T-helper 2 cell treated with Interferon-gamma antibody and Interleukin-4, amounts not matched to agents 5 μg/mL and 100 μg/mL, for 36 hours (primary cell): ENCODE measurements around the gene PIP5K1B.

Experiments used
- DNase-seq: peaks from one replicate; pipeline ENCODE4 v3.0.0; 2021; ENCODE audit warnings: low spot score
- H3K27ac Mint-ChIP-seq: one replicate; pipeline ENCODE4 v1.8.0; 2021; ENCODE audit warnings: mild to moderate bottlenecking, mixed read lengths
- H3K27me3 Mint-ChIP-seq: one replicate; pipeline ENCODE4 v1.8.0; 2021; ENCODE audit warnings: low read depth, mixed read lengths
- H3K36me3 Mint-ChIP-seq: one replicate; pipeline ENCODE4 v1.8.0; 2021; ENCODE audit warnings: low read depth, mixed read lengths
- H3K4me1 Mint-ChIP-seq: one replicate; pipeline ENCODE4 v1.8.0; 2021; ENCODE audit warnings: low read depth, mixed read lengths
- H3K4me3 Mint-ChIP-seq: one replicate; pipeline ENCODE4 v1.8.0; 2022; ENCODE audit warnings: mild to moderate bottlenecking, moderate library complexity, mixed read lengths
- H3K9me3 Mint-ChIP-seq: one replicate; pipeline ENCODE4 v1.8.0; 2021; ENCODE audit warnings: mixed read lengths

The PIP5K1B gene

DNA sequence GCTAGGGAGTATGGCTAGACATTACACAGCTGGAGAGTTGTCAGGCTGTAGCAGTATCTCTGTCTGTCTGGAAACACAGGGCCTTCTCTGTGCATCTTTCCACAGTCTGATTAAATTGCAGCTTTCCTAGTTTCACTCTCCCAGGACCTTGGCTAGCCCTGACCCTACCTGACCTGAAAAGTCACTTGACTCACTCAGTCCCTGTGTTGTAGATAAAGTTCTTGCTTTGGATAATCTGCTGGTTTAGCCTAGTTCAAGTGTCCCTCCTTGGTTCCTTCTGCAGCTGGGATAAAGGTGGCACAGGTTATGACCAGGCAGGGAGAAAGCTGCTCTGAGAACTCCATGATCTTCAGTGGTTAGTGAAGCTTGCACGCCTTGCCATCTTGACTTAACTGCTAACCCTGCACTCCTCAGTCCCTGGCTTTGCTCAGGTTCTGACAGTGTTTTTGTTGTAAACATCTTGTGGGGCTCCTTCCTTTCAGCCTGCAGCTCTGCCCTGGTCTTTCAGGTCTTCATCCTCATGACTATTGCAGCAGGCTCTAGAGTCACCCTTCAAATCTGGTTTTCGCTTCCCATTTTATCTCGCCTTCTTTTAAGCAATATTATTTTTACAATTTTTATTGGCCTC, 101.0 kb downstream of the PIP5K1B start:
- no peak overlapping the region for H3K27ac Mint-ChIP-seq
- DNase-seq: no peak
- H3K4me1 Mint-ChIP-seq: peaks cover 2% of the 10 kb centered on the region
- H3K9me3 Mint-ChIP-seq: no peaks in the 10 kb centered on the region
- no peak overlapping the region for H3K4me3 Mint-ChIP-seq
- no peaks in the 10 kb centered on the region for H3K36me3 Mint-ChIP-seq
- H3K27me3 Mint-ChIP-seq: no peaks in the 10 kb centered on the region

DNA sequence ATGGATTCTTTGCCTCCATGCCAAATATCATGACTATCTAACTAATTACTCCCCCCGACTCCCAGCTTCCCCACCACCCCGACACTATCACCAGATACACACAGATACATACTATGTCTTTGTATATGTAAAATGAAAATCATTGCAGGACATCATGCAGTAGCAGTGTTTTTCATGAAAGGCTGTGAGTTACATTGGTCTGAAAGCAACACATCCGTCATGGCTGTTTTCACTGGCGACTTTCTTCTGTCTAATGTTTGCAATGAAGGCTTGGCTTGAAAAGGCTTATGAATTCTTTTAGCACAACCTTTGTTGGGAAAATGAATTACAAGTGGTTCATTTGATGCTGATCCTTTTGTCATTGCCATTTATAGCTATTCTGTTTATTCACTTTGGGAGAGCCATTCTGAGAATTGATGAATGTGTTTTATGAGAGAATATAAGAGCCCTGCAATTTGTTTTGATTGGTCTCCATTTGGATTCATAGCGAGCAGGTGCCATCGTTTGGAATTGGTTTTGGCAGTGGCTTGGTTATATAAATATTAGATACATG, 103.4 kb downstream of the PIP5K1B start:
- Mint-ChIP-seq H3K27me3 (no peaks in the 10 kb centered on the region), H3K4me1 (peaks cover 2% of the 10 kb centered on the region), H3K4me3 (no peak overlapping the region), H3K9me3 (no peaks in the 10 kb centered on the region), H3K36me3 (no peaks in the 10 kb centered on the region), H3K27ac (no peak overlapping the region)
- DNase-seq: no peak

DNA sequence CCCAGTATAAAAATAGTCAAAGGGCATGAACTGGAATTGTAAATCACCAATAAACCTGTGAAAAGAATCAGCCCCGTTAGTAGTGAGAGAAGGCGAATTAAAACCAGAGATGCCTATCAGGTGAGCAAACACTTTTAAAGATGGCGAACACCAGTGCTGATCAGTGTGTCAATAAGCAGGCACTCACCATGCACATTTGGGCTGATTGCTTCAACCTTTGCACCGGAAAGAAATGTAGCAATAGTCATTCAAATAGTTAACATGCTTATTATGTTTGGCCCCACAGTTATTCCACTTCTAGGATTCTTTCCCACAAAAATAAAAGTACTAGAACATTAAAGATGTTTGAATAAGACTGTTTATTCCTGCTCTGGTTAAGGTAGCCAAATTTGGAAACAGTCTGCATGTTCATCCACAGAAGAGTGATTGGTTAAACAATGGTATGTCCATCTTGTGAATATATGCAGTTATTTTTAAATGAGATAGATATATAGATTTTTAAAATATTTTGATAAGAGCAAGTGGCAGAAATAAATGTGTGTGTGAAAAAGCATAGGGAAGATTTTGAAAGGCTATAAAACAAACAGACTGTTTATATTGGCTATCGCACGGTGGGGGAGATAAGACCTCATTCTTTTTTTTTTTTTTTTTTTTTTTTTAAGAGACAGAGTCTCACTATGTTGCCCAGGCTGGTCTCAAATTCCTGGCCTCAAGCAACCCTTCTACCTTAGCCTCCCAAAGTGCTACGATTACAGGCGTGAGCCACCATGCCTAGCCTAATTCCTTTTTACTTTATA, 112.2 kb downstream of the PIP5K1B start:
- no peaks in the 10 kb centered on the region for H3K27me3 Mint-ChIP-seq
- no peak overlapping the region for H3K4me3 Mint-ChIP-seq
- DNase-seq: no peak
- no peaks in the 10 kb centered on the region for H3K36me3 Mint-ChIP-seq
- H3K27ac Mint-ChIP-seq: no peak overlapping the region
- H3K9me3 Mint-ChIP-seq: no peaks in the 10 kb centered on the region
- H3K4me1 Mint-ChIP-seq: no peaks in the 10 kb centered on the region

DNA sequence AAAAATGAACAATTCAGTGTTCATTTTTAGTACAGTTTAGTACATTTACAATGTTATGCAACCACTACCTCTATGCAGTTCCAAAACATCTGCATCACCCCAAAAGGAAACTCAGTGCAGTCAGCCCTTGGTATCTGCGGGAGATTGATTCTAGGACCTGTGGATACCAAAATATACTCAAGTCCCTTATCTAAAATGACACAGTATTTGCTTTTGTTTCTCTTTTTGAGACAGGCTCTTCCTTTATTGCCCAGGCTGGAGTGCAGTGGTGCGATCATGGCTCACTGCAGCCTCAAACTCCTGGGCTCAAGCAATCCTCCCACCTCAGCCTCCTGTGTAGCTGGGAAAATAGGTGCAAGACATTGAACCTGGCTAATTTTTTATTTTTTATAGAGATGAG, 114.0 kb downstream of the PIP5K1B start:
- H3K4me1 Mint-ChIP-seq: no peaks in the 10 kb centered on the region
- H3K27ac Mint-ChIP-seq: no peak overlapping the region
- no peaks in the 10 kb centered on the region for H3K36me3 Mint-ChIP-seq
- DNase-seq: no peak
- H3K27me3 Mint-ChIP-seq: no peaks in the 10 kb centered on the region
- H3K4me3 Mint-ChIP-seq: no peak overlapping the region
- H3K9me3 Mint-ChIP-seq: no peaks in the 10 kb centered on the region

DNA sequence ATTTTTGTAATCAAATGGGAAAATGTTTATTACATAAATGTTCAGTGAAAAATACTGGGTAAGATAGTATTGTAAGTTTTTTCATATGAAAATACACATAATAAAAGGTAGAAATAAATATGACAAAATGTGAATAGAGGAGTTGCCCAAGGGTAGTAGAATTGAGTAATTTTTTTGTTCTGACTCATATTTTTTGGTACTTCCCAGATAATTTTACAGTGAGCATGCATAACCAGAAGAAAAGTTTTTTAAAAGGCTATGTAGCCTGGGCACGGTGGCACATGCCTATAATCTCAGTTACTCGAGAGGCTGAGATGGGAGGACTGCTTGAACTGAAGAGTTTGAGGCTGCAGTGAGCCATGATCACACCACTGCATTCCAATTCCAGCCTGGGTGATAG, 116.9 kb downstream of the PIP5K1B start:
- H3K27me3 Mint-ChIP-seq: no peaks in the 10 kb centered on the region
- no peak for DNase-seq
- H3K4me1 Mint-ChIP-seq: no peaks in the 10 kb centered on the region
- H3K4me3 Mint-ChIP-seq: no peak overlapping the region
- H3K27ac Mint-ChIP-seq: no peak overlapping the region
- H3K36me3 Mint-ChIP-seq: no peaks in the 10 kb centered on the region
- no peaks in the 10 kb centered on the region for H3K9me3 Mint-ChIP-seq

DNA sequence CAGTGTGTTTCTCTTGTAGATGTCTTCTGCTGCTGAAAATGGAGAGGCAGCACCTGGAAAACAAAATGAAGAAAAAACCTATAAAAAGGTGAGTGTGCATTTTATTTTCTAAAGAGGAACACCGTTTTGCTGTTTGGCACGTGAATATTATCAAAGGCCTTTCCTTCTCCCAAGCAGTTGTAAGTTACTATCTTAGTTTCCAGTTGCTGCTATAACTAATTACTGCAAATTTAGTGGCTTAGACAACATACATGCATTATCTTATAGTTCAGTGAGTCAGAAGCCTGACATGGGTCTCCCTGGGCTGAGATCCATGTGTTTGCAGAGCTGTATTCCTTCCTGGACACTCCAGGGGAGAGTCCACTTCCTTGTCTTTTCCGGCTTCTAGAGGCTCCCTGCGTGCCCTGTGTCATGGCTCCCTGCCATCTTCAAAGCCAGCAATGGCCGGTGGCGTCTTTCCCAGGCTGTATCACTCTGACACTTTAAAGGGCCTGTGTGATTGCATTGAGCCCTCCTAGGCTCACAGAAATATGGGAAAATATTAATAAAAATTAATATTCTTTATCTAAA, 117.6 kb downstream of the PIP5K1B start:
- no peaks in the 10 kb centered on the region for H3K36me3 Mint-ChIP-seq
- DNase-seq: no peak
- no peaks in the 10 kb centered on the region for H3K27me3 Mint-ChIP-seq
- no peaks in the 10 kb centered on the region for H3K4me1 Mint-ChIP-seq
- H3K27ac Mint-ChIP-seq: no peak overlapping the region
- no peaks in the 10 kb centered on the region for H3K9me3 Mint-ChIP-seq
- H3K4me3 Mint-ChIP-seq: no peak overlapping the region

DNA sequence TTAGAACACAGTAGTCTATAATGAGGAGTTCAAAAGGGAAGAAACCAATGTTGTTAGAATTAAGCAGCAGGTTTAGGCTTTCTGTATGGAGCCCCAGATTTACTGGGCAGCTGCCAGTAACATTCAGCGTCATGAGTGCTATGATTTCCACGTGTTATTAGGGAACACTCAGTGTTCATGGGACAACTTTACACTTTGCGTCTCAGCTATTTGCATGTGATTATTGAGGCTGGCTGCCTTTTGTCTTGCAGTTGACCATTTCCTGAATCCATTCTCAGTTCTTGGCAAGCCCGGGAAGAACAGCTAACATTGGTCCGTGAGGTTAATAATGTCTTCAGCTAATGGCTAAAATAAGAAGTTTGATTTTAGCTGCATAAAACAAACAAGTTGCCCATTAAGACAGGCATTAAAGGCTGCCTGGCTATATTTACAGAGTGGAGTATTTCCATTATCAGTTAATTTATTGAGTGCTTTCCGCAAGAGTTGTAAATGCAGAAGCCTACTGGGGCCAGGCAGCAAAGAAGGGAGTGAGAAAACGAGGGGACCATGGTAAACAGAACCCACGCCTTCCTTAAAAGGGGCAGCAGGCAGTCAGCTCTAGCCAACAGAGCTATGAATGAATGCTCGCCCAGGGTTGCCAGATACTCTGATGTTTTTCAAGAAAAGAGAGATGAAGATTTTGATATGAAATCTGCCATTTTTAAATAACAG, 120.9 kb downstream of the PIP5K1B start:
- no peak overlapping the region for H3K27ac Mint-ChIP-seq
- H3K27me3 Mint-ChIP-seq: no peaks in the 10 kb centered on the region
- H3K36me3 Mint-ChIP-seq: no peaks in the 10 kb centered on the region
- no peaks in the 10 kb centered on the region for H3K9me3 Mint-ChIP-seq
- no peak overlapping the region for H3K4me3 Mint-ChIP-seq
- DNase-seq: no peak
- no peaks in the 10 kb centered on the region for H3K4me1 Mint-ChIP-seq

DNA sequence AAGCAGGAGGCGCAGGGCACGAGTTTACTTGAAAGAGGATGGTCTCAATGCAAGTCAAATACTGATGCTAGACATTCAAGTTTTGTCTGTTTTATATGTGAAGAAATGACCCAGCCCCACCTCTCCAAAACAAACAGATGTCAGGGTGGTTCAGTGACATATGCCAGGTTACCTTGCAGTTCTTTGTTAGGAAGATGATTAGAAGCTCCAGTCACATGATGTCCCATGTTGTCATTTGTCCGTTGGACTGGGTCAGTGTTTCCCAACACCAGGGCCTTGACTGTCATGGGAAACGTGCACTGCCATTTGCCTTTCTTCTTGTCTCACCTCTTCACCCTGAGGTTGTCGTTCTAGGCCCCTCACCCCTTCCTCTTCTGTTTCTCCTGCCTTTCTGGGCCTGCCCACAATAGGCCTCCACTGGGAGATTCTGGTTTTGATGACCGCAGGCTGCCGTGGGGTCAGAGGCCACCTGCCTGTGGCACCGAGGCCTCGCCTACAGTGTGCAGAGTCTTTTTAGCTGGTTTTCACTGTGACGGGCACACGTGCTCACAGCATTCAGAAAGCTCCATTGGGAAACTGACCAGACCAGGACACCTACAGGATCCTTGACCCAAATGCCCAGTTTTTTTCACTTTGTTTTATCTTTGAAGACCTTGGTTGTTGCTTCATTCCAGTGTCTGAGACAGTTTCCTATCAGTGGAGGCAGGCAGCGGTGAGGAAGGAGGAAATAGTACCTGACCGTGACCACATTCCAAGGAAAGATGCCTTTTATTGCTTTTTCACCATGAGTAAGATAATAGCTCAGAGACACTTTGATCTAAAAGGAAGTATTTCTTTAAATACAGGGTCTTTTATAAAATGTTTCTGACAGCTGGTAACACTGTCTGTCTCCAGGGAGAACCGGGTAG, 123.1 kb downstream of the PIP5K1B start:
- Mint-ChIP-seq H3K4me1 (no peaks in the 10 kb centered on the region), H3K27me3 (no peaks in the 10 kb centered on the region), H3K36me3 (no peaks in the 10 kb centered on the region), H3K27ac (no peak overlapping the region), H3K9me3 (no peaks in the 10 kb centered on the region), H3K4me3 (no peak overlapping the region)
- no peak for DNase-seq

DNA sequence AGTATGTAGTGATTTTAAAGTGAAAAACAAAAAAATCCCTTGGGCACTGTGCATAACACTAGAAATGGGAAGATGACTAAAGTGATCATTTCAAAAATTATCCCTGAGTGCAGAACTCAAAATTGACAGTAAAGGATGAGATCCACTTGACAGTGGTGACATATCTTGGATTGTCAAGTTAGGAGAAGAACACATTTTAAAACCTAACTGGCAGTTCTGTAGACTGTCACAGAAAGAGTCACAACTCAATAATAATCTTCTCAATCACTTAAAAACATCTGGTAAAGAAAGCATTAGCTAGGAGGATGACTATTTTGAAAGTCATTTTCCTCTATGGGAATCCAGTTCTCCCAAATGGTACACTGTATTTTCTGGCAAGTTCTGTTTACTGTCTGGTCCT, 127.1 kb downstream of the PIP5K1B start:
- Mint-ChIP-seq H3K9me3 (no peaks in the 10 kb centered on the region), H3K36me3 (no peaks in the 10 kb centered on the region), H3K27ac (no peak overlapping the region), H3K4me1 (no peaks in the 10 kb centered on the region), H3K4me3 (no peak overlapping the region), H3K27me3 (no peaks in the 10 kb centered on the region)
- DNase-seq: no peak

DNA sequence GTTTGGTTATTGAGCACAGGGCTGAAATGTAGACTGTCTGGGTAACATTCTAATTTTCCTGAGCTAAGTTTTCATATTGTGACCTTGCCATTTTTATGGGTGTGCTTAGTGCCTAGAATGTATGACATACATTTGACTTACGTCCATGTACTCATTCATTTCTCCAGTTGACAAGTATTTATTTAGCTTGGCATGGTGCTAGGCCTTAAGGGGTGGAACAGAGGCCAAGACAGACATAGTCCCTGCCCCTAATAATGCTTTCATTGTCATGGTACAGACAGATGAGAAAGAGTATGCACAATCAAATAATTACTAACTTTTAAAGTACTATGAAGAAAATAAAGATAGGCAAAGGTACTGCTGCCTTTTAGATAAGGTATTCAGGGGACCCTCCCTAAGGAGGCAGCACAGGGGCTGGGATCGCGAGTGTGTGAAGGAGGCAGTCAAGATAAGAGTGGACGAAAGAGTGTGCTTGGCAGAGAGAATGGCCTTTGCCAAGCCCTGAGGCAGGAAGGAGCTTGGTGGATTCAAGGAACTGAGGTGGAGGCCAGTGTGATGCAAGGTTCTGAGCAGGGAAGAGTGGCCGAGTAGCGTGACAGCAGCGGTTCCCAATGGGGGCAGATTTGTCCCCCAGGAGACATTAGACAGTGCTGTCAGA, 128.0 kb downstream of the PIP5K1B start:
- Mint-ChIP-seq H3K36me3 (no peaks in the 10 kb centered on the region), H3K4me3 (no peak overlapping the region), H3K27ac (no peak overlapping the region), H3K4me1 (no peaks in the 10 kb centered on the region), H3K27me3 (no peaks in the 10 kb centered on the region), H3K9me3 (no peaks in the 10 kb centered on the region)
- DNase-seq: no peak

DNA sequence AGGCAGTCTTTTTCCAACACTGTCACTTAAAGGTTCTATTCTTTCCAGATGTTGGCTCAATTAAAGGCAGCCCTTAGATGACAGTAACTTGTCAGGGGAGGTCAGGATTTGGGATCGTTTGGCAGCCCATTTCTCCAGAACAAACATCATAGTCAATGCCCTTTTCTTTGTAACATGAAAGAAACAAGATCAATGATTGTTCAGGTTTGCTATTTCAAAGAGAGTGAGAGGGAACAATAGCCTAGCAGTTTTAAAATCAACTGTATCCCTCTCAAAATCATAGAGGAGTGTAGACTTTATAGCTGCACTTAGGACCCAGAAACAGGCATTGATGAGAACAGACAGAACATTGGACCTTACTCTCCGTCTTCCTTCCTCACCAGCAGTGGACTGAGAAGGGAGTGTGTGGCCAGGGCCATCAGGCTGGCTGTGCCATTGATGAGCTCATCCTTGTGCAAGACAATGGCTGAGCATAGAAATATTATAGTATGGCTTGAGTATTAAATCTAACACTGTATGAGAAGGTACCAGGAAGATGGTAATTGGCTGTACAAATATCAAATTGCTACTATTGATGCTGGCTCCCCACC, 130.0 kb downstream of the PIP5K1B start:
- Mint-ChIP-seq H3K27ac (no peak overlapping the region), H3K9me3 (no peaks in the 10 kb centered on the region), H3K36me3 (no peaks in the 10 kb centered on the region), H3K4me1 (no peaks in the 10 kb centered on the region), H3K4me3 (no peak overlapping the region), H3K27me3 (no peaks in the 10 kb centered on the region)
- DNase-seq: no peak

DNA sequence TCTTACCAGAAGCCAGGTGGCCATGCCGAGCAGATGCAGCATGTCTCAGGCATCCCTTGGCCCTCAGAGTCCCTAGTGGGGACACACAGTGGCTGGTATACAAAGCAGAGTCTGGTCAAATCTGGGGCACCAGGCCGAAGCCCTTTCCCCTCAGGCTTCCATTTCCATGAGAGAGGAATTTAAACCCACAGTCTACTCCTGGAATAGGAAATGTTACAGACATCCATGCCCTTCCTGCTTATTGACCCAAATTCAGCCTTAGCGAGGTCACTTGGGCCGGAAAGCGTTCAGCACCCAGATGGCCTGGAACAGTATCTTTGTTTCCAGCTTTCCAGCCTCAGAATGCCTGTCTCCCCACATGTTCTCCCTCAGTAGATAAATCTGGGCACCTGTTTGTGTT, 131.7 kb downstream of the PIP5K1B start:
- H3K4me1 Mint-ChIP-seq: no peaks in the 10 kb centered on the region
- H3K36me3 Mint-ChIP-seq: no peaks in the 10 kb centered on the region
- H3K27me3 Mint-ChIP-seq: no peaks in the 10 kb centered on the region
- no peaks in the 10 kb centered on the region for H3K9me3 Mint-ChIP-seq
- DNase-seq: no peak
- no peak overlapping the region for H3K27ac Mint-ChIP-seq
- H3K4me3 Mint-ChIP-seq: no peak overlapping the region
